Peyer's patch (tissue), 4 donors: ENCODE results near the gene GMEB2. TPM values are rescaled to one million over a fixed set of nuclear protein-coding genes. Genes with fewer than 3 reads are reported as not detected.

Experiments
- DNase-seq, 3 donors: peaks; one replicate each; pipeline ENCODE4 v3.0.0-alpha.2; 2017 to 2019
- H3K27ac ChIP-seq, 4 donors: fragments of 200-600 bp; sonication (generic); one replicate each; pipeline ENCODE4 v1.5.1; 2016 to 2019
- H3K27me3 ChIP-seq, 2 donors: fragments of 200-600 bp; sonication (generic); one replicate each; pipeline ENCODE4 v1.5.1; 2019
- H3K36me3 ChIP-seq, 3 donors: fragments of 200-600 bp; sonication (generic); one replicate each; pipeline ENCODE4 v1.5.1; 2016 to 2019
- H3K4me1 ChIP-seq, 4 donors: fragments of 200-600 bp; sonication (generic); one replicate each; pipeline ENCODE4 v1.5.1; 2016 to 2019
- H3K4me3 ChIP-seq, 4 donors: fragments of 200-600 bp; sonication (generic); 1 replicate in 3 of 4; 2 replicates in 1 of 4; pipeline ENCODE4 v1.5.1; 2016 to 2019; ENCODE audit warnings: mild to moderate bottlenecking in 1 of 4
- H3K9me3 ChIP-seq, 4 donors: fragments of 200-600 bp; sonication (generic); one replicate each; pipeline ENCODE4 v1.5.1; 2016 to 2019; ENCODE audit warnings: mild to moderate bottlenecking in 1 of 4
- CTCF ChIP-seq, 6 experiments: fragments of 450-650 bp in 4 of 6; fragments of 200-600 bp in 2 of 6; sonication (generic) in 1 of 6; IDR thresholded peaks; one replicate each; pipeline ENCODE4 v1.5.1; 2017 to 2019; ENCODE audit warnings: antibody characterized with exemption in 6 of 6, mild to moderate bottlenecking in 3 of 6, moderate library complexity in 1 of 6
- POLR2A ChIP-seq, 2 donors: fragments of 450-650 bp; IDR thresholded peaks; one replicate each; pipeline ENCODE4 v1.5.1; 2017; ENCODE audit warnings: antibody characterized with exemption in 2 of 2, mild to moderate bottlenecking in 2 of 2, moderate library complexity in 2 of 2
- total RNA-seq, 4 donors: library from RNA; depleted of rRNA; stranded (reverse); fragments of >200 nt; gene quantifications; one replicate each; pipeline ENCODE4 v1.1.0, GENCODE V29; 2016

The GMEB2 gene
- total RNA-seq, 4 donors from 2014 or later = 13.8 to 24.5 (median 17.1) TPM

DNA sequence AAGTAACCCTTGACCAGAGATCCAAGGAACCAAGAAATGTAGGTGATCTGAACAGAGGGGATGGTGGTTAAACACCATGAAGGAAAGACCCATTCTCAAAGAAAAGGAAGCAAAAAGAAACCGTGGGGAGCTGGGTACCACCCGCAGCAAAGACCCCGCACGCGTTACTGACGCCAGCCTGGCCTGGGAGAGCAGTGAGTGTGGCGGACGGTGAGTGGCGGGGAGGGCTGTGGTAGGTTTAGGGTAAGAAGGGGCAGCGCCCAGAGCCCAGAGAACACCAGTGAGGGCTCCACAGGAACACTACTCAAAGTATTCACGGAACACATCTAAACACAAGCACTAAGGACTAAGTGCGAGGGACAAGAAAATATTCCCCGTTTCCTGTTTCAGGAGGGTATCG is 4.2 kb downstream of the GMEB2 start:
- H3K27me3 ChIP-seq = no peaks in the 10 kb centered on the region
- no peak overlapping the region for H3K27ac ChIP-seq
- no peak for DNase-seq
- TF ChIP-seq CTCF (IDR thresholded peaks at IDR 0.05) (no peak), POLR2A (IDR thresholded peaks at IDR 0.05) (no peak)
- no peak overlapping the region for H3K4me3 ChIP-seq
- H3K36me3 ChIP-seq = peaks cover 0 to 12% (median 0%) of the 10 kb centered on the region in 3 donors
- H3K9me3 ChIP-seq = no peaks in the 10 kb centered on the region
- H3K4me1 ChIP-seq = peaks cover 0 to 11% (median 3%) of the 10 kb centered on the region in 4 donors

DNA sequence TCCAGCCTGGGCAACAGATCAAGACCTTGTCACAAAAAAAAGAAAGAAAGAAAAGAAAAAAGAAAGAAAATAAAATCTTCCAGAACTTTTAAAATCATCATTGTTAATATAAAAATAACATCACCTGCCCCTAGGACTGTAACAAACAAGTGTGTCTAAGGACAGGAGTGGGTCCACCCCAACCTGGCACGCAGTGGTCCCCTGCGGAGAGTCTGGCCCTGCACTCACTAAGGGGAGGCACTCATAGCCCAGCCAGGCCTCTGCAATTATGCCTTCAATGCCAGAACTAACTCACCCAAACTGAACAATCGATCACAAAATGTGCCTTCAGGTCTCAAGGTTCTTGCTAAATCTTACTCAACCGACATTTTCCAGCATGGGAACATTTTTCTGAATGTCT is 4.8 kb downstream of the GMEB2 start:
- Histone ChIP-seq H3K9me3 (no peaks in the 10 kb centered on the region), H3K4me1 (peaks cover 0 to 11% (median 3%) of the 10 kb centered on the region in 4 donors), H3K27me3 (no peaks in the 10 kb centered on the region), H3K27ac (no peak overlapping the region), H3K36me3 (peaks cover 0 to 19% (median 0%) of the 10 kb centered on the region in 3 donors), H3K4me3 (no peak overlapping the region)
- no peak for TF ChIP-seq CTCF (IDR thresholded peaks at IDR 0.05)
- TF ChIP-seq POLR2A (IDR thresholded peaks at IDR 0.05) = no peak
- DNase-seq = no peak

DNA sequence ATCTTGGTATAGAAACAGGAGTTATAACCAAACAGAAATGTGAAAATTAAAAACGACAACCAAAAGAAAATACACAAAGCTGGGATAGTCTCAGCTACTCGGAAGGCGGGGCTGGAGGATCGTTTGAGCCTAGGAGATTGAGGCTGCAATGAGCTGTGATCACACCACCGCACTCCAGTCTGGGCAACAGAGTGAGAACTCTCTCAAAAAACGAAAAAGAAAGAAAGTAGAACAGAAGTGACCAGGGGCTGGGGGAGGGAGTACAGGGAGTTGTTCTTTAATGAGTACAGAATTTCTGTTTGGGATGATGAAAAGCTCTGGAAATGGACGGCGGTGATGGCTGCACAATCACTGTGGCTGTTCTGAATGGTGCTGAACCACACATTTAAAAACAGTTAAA is 5.9 kb downstream of the GMEB2 start:
- peaks cover 0 to 29% (median 0%) of the 10 kb centered on the region in 3 donors for H3K36me3 ChIP-seq
- H3K4me1 ChIP-seq = peaks cover 0 to 9% (median 3%) of the 10 kb centered on the region in 4 donors
- no peak overlapping the region for H3K27ac ChIP-seq
- no peak for TF ChIP-seq CTCF (IDR thresholded peaks at IDR 0.05)
- no peaks in the 10 kb centered on the region for H3K27me3 ChIP-seq
- no peak for DNase-seq
- H3K9me3 ChIP-seq = no peaks in the 10 kb centered on the region
- H3K4me3 ChIP-seq = no peak overlapping the region

GRCh38 chr20:63619505-63619904 is 7.4 kb downstream of the GMEB2 start:
- no peak for DNase-seq
- peaks cover 0 to 34% (median 0%) of the 10 kb centered on the region in 3 donors for H3K36me3 ChIP-seq
- H3K4me3 ChIP-seq = no peak overlapping the region
- H3K27ac ChIP-seq = no peak overlapping the region
- TF ChIP-seq CTCF (IDR thresholded peaks at IDR 0.05) = no peak
- TF ChIP-seq POLR2A (IDR thresholded peaks at IDR 0.05) = no peak
- no peaks in the 10 kb centered on the region for H3K4me1 ChIP-seq
- no peaks in the 10 kb centered on the region for H3K9me3 ChIP-seq
- H3K27me3 ChIP-seq = no peaks in the 10 kb centered on the region

- TF ChIP-seq POLR2A (IDR thresholded peaks at IDR 0.05) = no peak
- TF ChIP-seq CTCF (IDR thresholded peaks at IDR 0.05) = no peak
- no peak for DNase-seq
- peaks cover 0 to 34% (median 0%) of the 10 kb centered on the region in 3 donors for H3K36me3 ChIP-seq
Observed at GRCh38 chr20:63619086-63619485, 7.8 kb downstream of the GMEB2 start.

More at GRCh38 chr20:63619086-63619485, 7.8 kb downstream of the GMEB2 start:
- no peaks in the 10 kb centered on the region for H3K27me3 ChIP-seq
- H3K27ac ChIP-seq = no peak overlapping the region
- no peak overlapping the region for H3K4me3 ChIP-seq
- no peaks in the 10 kb centered on the region for H3K9me3 ChIP-seq
- no peaks in the 10 kb centered on the region for H3K4me1 ChIP-seq
